NCI-H82 treated with DMSO at 0.1 percent for 48 hours (cell line): ENCODE measurements around the gene RASGRF2.
"Not testable (repeated sequence)": the region's sequence is repeated elsewhere in the genome, so short reads cannot be mapped to it uniquely, and the experiment has no call there.

ENCODE experiments used
- DNase-seq: peaks from one replicate; lab custom pipeline; 2025; ENCODE audit not compliant: unreplicated experiment; lab: John Stamatoyannopoulos, UW

RASGRF2 gene

DNA sequence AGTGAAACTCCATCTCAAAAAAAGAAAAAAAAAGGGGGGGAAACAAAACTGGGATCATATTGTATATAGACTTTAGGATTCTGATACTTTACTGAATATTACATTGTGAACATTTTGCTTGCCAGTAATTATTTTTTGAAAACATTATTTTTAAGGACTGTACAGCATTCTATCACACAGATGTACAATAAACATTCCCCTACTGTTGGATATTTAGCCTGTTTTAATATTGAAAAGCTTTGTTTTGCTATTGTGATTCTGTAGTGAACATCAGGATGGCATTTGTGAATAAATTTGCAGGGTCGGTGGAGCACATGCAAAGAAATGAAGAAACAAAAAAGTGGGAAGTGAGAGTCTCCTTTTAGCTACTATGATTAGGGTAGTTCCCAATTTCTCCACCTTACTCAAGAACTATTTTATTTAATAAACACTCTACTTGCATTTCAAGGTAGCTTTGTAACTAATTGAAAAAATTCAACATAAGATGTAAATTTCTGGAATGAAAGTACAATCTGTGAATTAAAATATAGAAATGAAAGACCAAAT, 18.7 kb downstream of the RASGRF2 start:
- DNase-seq: no peak

DNA sequence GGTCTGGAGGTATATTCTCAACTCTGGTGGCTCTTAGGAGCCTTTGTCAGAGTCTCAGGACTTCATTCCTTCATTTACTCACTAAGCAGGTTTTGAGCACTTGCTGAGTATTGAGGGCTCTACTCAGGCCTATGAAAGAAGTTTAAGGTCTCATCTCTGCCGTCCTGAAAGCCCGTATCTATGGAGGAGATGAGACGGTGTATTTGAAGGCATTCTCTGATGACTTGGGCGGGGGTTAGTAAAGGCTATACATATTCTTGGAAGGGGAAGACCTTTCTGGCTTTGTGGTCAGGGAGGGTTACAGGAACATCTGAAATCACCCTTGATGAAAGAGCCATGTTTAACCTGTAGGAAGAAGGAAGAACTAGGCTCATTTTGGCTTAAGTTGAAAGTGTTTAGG, 21.9 kb downstream of the RASGRF2 start:
- DNase-seq: no peak

- no peak for DNase-seq
Observed at GRCh38 chr5:80985600-80986228, 25.6 kb downstream of the RASGRF2 start.

- DNase-seq: no peak
Observed at GRCh38 chr5:80986382-80986781, 26.2 kb downstream of the RASGRF2 start.

DNA sequence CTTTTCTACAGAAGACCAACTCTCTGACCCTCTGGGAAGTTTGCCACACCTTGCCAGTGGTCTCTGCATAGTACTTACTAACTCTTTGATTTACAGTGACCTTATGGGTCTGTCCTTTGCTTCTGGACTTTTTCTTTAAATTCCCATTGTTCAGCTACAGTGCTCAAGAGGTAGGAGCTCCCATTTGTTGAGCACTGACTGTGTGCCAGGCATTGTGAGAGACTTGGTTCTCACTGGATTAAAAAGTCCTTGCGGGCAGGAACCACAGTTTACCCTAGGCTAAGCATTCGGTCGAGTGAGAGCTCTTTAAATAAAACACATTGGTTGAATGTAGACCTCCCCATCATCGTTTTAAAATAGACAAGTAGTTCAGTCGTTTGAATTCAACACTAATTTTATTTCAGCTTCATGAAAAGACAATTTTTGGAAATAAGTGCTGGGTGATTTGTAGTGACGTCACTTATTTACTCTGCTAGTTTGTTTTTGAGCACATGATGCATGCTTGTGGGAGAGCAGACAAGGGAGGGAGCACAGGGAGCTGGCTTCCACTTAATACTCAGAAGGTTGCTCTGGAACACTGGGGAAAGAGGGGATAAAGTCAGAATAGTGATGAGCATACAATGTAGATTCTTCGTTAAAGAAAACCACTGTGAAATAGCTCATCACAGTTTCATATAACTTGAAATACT, 27.1 kb downstream of the RASGRF2 start:
- no peak for DNase-seq

DNA sequence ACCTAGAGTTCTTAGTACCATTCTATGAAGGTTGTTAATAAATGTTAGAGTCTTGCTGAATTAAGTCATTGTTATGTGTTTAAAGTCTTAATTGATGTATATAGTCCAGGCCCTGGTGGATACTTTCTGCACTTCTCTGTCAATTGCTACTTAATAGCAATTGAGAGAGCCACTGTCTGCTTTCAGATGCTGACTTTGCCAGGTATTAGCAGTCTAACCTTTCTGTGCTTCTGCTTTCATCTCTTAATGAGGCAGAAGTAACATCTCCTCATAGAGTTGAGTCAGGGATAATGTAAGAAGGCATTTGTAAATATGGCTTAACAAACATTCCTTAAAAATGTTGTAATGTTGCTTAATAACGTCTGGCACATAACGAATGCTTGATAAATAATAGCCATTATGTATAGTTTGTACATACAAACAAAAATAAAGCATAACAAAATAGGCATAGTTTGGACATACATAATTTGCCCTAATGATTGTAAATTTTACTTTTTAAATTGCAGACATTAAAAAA, 28.3 kb downstream of the RASGRF2 start:
- no peak for DNase-seq

DNA sequence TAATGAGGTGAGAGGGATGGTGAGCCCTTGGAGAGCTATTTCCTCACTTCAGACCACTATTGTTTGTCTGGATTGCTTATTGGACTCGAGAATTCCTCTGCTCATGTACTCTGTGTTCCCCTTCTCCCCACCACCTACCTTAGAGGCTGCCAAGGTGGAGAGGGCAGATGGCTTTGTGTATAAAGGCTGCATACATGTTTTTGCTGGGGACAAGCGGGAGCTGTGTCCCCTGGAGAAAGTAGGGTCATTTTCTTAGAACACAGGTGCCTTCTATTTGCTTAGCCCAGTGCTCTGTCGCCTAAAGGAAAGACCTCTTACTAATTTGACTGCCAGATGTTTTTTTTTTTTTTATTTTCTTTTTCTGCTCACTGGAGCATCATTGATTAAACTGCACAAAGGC, 29.7 kb downstream of the RASGRF2 start:
- DNase-seq: no peak

DNA sequence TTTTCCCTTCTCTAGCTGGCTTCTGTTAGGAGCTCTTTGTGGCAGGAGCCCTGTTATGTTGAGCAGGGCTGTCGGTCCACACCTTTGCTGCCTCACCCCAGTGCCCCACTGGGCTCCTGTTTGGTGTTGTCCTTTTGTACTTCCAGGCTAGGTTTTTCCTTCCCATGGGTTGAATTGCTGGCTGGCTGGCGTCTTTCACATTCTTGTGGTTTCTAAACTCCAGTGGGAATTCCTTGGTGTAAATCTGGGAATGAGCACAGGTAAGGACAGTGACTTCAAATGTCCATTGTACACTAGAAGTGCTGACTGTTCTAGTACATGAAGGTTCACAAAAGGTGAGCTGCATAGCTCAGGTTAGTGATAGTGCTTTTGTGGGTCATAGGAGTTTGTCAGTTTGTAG, 30.4 kb downstream of the RASGRF2 start:
- DNase-seq: no peak

DNA sequence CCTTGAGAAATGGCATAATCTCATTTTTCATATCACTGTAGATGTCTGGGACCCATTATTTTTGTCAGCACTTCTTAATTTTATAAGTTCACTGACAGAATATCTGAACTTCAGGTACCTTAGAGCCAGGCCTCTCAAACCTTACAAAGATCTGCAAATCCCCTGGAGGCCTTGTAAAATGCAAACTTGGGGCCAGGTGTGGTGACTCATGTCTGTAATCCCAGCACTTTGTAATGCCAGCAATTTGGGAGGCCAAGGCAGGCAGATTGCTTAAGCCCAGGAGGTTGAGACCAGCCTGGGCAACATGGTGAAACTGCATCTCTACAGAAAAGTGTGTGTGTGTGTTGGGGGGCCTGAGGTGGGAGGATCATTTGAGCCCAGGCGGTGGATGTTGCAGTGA, 30.8 kb downstream of the RASGRF2 start:
- no peak for DNase-seq

- no peak for DNase-seq
Observed at GRCh38 chr5:80995908-80996307, 35.7 kb downstream of the RASGRF2 start.

GRCh38 chr5:80998590-80998979, 38.4 kb downstream of the RASGRF2 start:
- no peak for DNase-seq

DNA sequence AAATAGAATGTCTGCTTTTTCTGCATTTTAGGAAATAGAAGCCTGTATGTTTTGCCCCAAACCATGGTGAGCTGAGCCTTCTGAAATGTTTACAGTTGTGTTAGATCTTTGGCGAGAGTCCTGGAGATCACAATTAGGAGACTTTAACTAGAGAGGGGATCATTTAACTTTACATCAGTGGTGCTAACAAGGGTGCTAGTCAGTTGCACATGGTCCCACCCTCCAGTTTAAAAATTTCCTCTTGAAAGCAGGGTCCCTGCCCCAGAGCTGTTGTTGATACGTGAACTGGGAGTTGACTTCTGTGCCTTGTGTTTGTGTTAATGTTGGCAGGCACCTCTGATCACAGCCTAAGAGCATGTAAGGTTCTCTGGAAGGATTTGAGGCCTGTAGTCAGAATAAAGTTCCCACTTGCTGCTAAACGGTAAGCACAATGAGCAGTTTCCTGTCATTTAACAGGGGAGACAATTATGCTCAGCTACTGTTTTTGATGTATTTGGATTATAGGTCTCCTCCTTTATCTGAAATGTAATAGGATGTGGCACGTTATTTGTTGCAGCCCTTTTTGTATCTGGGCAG, 43.7 kb downstream of the RASGRF2 start:
- no peak for DNase-seq

- no peak for DNase-seq
Observed at GRCh38 chr5:81005708-81006107, 45.5 kb downstream of the RASGRF2 start.

GRCh38 chr5:81006231-81006630, 46.1 kb downstream of the RASGRF2 start:
- no peak for DNase-seq

DNA sequence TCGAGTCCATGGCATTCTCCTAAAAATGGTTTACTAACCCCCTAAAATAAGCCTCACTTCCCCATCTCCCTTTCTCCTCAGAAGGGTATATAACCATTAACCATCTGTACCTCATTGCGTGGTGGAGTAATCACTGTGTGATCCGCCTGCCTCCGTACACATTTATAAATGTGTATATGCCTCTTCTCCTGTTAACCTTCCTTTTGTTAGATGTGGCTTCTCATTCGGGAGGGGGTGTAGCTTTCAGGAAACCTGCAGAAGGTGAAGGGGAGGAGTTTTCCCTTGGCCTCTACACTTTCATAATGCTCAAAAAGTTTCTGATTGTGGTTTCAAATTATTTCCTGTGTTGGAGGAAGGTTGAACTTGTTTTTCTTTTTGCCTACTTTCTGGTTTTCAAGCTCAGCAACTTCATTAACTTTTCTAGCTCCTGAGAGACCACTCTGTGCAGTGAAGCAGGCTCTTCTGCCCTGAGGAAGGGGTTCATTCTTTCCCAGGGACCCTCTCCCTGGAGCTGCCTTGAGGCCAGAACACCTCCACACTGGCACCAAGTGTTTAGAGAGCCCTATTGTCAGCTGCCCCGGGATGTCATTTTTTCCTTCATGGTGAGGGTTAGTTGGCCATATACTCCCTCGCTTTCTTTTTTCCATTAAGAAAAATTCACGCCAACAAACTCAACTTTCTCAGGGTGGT, 46.9 kb downstream of the RASGRF2 start:
- no peak for DNase-seq

DNA sequence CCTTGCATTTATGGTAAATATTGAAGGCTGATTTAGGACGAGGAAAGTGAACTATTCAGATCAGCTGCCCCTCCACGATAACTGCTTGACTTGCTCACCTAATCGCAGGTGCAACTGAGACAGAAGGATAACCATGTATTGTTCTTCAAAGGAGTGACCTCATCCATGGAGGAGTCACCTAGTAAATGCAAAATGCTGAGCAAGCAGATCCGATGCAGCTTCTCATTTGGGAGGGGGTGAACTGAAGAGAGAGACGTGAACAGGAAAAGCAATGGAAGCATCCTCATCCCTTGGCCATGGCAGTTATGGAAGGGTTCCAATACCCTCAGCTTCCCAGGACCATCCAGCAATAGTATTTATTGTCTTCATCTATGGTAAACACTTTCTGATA, 47.5 kb downstream of the RASGRF2 start:
- DNase-seq: no peak

DNA sequence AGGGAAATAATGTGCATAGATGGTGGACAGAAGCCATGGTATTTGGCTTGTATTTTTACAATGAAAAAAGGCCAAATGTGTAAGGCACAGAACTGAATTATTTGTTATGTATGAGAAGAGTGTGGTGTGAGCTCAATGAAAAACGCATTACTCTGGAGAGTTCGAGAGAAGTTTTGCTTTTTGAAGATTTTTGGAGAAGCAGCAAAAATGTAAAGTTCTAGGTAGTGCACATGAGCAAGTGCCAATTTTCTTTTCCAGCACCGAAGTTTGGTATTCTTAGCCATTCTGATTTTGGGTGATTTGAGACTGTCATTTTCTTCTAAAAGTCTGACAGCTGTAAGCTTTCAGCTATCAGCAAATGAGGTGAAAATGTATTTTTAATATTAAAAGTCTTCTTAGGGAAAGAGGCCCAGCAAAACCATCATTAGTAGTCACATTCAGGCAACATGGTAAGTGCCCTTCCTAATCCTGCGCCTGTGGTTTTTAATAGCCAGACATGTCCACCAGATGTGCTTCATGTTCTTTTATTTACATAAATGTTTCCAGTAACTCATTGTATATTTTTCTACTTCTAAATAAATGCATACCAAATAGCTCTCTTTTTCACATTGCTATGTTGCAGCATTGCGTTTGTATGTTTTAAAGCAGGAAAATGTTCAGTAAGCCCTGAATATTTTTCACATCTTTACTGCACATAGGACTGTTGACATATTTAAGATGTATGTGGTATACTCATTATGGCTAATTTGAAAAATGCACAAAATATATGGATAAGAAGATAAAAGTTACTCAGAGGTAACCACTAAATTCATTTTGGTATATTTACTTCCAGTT, 50.4 kb downstream of the RASGRF2 start:
- no peak for DNase-seq

- DNase-seq: no peak
Observed at GRCh38 chr5:81014348-81014747, 54.2 kb downstream of the RASGRF2 start.

GRCh38 chr5:81016116-81016515, 56.0 kb downstream of the RASGRF2 start:
- peak; percentile 27 for DNase-seq

DNA sequence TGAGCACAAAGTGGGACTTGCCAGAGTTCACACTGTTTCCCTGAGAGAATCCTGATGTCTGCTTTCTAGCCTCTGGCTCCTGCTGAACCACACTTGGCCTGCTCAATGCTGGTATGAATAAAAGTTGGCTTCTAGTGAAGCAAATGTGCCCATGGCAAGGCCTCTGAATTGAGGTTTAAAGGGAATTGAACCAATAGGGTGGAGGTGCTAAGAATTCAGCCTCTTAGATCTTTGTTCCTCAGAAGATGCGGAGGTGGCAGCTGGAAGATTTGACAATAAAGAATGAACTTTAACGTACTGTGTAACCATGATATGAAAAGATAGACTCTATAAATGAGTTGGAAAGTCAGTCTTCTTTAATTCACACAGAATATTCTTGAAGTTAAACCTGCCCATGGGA, 57.2 kb downstream of the RASGRF2 start:
- no peak for DNase-seq

DNA sequence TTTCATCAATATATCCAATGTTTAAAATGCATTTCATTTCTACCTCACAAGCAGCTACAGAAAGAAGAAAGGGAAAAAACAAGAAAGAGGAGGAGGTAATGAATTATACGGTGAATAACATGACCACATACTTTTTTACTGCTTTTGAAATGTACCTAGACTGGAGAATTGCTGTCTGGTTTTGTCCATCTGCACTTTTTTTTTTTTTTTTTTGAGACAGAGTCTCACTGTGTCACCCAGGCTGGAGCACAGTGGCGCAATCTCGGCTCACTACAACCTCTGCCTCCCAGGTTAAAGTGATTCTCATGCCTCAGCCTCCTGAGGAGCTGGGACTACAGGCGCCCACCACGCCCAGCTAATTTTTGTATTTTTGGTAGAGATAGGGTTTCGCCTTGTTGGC, 58.4 kb downstream of the RASGRF2 start:
- not testable (repeated sequence) for DNase-seq
